Stomach smooth muscle (tissue), 2 donors: ENCODE results near the gene CDAN1.

Source experiments
- H3K27ac ChIP-seq: one replicate; pipeline ENCODE4 v1.7.0; 2013; ENCODE audit warnings: mild to moderate bottlenecking, low read length, inconsistent platforms
- H3K27me3 ChIP-seq, 2 donors: one replicate each; pipeline ENCODE4 v1.7.0; 2013; ENCODE audit warnings: low read length in 2 of 2; ENCODE audit not compliant: insufficient read depth in 2 of 2, control insufficient read depth in 1 of 2
- H3K36me3 ChIP-seq, 2 donors: one replicate each; pipeline ENCODE4 v1.7.0; 2013; ENCODE audit warnings: low read length in 2 of 2; ENCODE audit not compliant: control insufficient read depth in 2 of 2, insufficient read depth in 2 of 2
- H3K4me1 ChIP-seq: one replicate; pipeline ENCODE4 v1.7.0; 2013; ENCODE audit warnings: low read length; ENCODE audit not compliant: control insufficient read depth, insufficient read depth
- H3K4me3 ChIP-seq, 2 donors: one replicate each; pipeline ENCODE4 v1.7.0; 2013; ENCODE audit warnings: low read length in 2 of 2
- H3K9ac ChIP-seq, 2 donors: one replicate each; pipeline ENCODE4 v1.7.0; 2013; ENCODE audit warnings: low read length in 2 of 2, mild to moderate bottlenecking in 1 of 2
- H3K9me3 ChIP-seq, 2 donors: one replicate each; pipeline ENCODE4 v1.7.0; 2013; ENCODE audit warnings: low read length in 2 of 2; ENCODE audit not compliant: control insufficient read depth in 2 of 2
- donor health status: healthy.
- donor health status: Pancreatic carcinoma.

CDAN1 gene

GRCh38 chr15:42733027-42733426 is 3.9 kb downstream of the CDAN1 start:
- H3K9me3 ChIP-seq, result no peaks in the 10 kb centered on the region
- H3K4me3 ChIP-seq, result no peak overlapping the region
- H3K27ac ChIP-seq, result no peak overlapping the region
- no peaks in the 10 kb centered on the region for H3K27me3 ChIP-seq
- H3K36me3 ChIP-seq, result peaks cover 20 to 44% of the 10 kb centered on the region in 2 donors
- no peak overlapping the region for H3K9ac ChIP-seq
- peaks cover 27% of the 10 kb centered on the region for H3K4me1 ChIP-seq

DNA sequence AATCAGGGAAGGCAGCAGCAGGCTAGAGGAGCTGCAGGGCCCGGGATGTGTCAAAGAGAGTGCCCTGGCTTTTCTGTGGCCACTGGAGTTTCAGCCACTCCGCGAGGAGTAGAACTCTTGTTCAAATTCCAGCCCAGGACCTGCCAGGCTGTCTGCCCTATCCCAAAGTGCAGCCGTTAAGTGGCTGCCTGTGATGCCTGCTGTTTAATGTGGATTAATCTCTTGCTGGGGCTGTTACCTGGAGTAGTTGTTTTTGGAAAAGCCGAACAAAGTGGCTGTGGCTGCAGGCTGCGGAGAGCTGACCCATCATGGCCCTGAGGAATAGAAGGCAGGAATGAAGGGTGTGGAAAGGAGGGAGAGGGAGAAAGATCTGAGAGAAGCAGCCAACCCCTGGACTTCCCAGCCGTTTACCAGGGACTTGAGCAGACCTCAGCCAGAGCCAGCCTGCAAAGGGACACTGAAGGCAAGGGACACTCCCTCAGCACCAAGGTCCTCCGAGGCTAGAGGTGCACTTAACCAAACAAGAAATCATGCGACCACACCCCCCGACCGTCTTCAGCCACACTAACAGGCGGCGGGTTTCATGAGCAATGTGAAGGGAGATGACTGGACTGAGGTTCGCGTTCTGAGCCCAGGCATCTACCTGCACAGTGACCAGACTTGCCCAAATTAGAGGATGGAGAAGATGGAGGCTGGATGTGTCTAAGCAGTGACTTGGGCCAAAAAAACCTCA is 4.7 kb downstream of the CDAN1 start:
- no peaks in the 10 kb centered on the region for H3K9me3 ChIP-seq
- H3K4me3 ChIP-seq, result no peak overlapping the region
- H3K27ac ChIP-seq, result no peak overlapping the region
- peaks cover 21% of the 10 kb centered on the region for H3K4me1 ChIP-seq
- H3K36me3 ChIP-seq, result peaks cover 23 to 49% of the 10 kb centered on the region in 2 donors
- no peak overlapping the region for H3K9ac ChIP-seq
- H3K27me3 ChIP-seq, result no peaks in the 10 kb centered on the region

GRCh38 chr15:42731461-42731860 is 5.5 kb downstream of the CDAN1 start:
- no peak overlapping the region for H3K4me3 ChIP-seq
- H3K27ac ChIP-seq, result no peak overlapping the region
- H3K4me1 ChIP-seq, result peaks cover 18% of the 10 kb centered on the region
- H3K9ac ChIP-seq, result no peak overlapping the region
- no peaks in the 10 kb centered on the region for H3K27me3 ChIP-seq
- H3K36me3 ChIP-seq, result peaks cover 26 to 55% of the 10 kb centered on the region in 2 donors
- H3K9me3 ChIP-seq, result no peaks in the 10 kb centered on the region

GRCh38 chr15:42730536-42730935 is 6.4 kb downstream of the CDAN1 start:
- Histone ChIP-seq H3K9me3 (no peaks in the 10 kb centered on the region), H3K27ac (no peak overlapping the region), H3K36me3 (peaks cover 31 to 61% of the 10 kb centered on the region in 2 donors), H3K4me3 (no peak overlapping the region), H3K27me3 (no peaks in the 10 kb centered on the region), H3K4me1 (peaks cover 11% of the 10 kb centered on the region), H3K9ac (no peak overlapping the region)

- Histone ChIP-seq H3K4me1 (peaks cover 7% of the 10 kb centered on the region), H3K27me3 (no peaks in the 10 kb centered on the region), H3K4me3 (no peak overlapping the region), H3K9ac (no peak overlapping the region), H3K27ac (no peak overlapping the region), H3K36me3 (peaks cover 35 to 65% of the 10 kb centered on the region in 2 donors), H3K9me3 (no peaks in the 10 kb centered on the region)
Measured at GRCh38 chr15:42730135-42730534, 6.8 kb downstream of the CDAN1 start.

- no peak overlapping the region for H3K4me3 ChIP-seq
- H3K9me3 ChIP-seq, result no peaks in the 10 kb centered on the region
- H3K4me1 ChIP-seq, result no peaks in the 10 kb centered on the region
- no peaks in the 10 kb centered on the region for H3K27me3 ChIP-seq
- no peak overlapping the region for H3K27ac ChIP-seq
- no peak overlapping the region for H3K9ac ChIP-seq
- H3K36me3 ChIP-seq, result peaks cover 42 to 72% of the 10 kb centered on the region in 2 donors
Measured at GRCh38 chr15:42729409-42729808, 7.5 kb downstream of the CDAN1 start.

DNA sequence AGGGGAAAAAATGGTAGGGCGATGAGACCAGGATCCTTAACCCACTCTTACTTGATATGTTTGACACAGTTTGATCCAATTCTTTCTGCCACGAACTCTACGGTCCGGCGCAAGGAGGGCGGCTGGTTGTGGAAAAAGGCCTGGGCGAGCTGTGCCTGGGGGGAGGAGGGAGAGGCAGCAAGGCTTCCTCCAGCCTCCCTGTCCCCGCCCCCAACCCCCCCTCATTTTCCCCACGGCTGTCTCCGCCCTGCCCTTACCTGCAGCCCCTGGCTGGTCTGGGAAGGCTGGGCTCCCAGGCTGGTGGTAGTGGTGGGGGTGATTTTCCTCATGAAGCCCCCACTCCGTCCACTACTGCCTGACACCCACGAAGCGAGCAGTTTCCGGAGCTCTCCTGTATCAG is 8.0 kb downstream of the CDAN1 start:
- Histone ChIP-seq H3K27ac (no peak overlapping the region), H3K9ac (no peak overlapping the region), H3K4me3 (no peak overlapping the region), H3K4me1 (no peaks in the 10 kb centered on the region), H3K9me3 (no peaks in the 10 kb centered on the region), H3K36me3 (peaks cover 43 to 73% of the 10 kb centered on the region in 2 donors), H3K27me3 (no peaks in the 10 kb centered on the region)

DNA sequence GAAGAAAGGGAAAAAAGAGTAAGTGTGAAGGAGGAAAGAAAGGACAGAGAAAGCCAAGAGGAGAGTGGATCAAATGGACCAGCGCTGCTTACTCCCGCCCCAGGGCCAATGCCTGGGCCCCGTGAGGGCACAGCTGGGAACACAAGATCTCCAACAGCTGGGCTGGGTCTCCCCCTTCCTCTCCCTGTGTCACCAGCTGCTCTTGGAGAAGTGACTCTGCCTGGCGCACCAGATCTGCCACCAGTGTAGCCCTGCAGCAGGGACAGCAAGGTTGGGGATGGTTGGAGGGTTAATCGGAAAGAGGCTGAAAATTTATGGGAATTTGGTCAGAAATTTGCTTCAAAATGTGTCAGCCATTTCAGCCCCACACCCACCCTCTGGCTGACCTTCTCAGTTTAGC is 8.4 kb downstream of the CDAN1 start:
- Histone ChIP-seq H3K9me3 (no peaks in the 10 kb centered on the region), H3K27ac (no peak overlapping the region), H3K36me3 (peaks cover 41 to 73% of the 10 kb centered on the region in 2 donors), H3K27me3 (no peaks in the 10 kb centered on the region), H3K9ac (no peak overlapping the region), H3K4me1 (no peaks in the 10 kb centered on the region), H3K4me3 (no peak overlapping the region)

DNA sequence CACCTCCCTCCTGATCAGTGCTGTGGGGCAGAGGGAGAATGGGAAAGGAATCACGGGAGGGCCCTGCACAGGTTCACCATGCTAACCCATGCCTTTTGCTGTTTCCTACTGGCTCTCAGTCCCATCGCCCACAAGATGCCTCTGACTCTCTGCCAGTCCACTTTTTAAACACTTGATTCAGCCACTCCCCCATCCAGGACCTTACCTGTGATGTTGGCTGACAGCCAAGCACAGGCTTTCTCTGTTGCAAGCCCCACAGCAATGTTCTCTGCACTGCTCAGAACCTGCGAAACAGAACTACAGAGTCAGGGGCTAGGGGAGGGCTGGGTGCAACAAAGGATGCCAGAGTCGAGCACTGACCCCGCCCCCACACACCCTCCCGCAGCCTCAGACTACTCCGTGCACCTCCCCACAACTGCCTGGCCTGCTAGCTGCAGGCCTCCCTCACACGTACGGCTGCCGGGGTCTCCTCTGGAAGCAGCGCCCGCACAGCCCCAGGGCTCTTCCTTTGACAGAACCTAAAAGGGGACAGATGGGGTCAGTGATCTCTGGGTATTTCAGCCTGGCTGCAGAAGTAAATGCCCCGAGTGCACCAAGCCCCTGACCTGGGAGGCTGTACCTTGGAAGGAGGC is 9.1 kb downstream of the CDAN1 start:
- Histone ChIP-seq H3K36me3 (peaks cover 42 to 76% of the 10 kb centered on the region in 2 donors), H3K9me3 (no peaks in the 10 kb centered on the region), H3K4me1 (no peaks in the 10 kb centered on the region), H3K9ac (no peak overlapping the region), H3K4me3 (no peak overlapping the region), H3K27me3 (no peaks in the 10 kb centered on the region), H3K27ac (no peak overlapping the region)

GRCh38 chr15:42726114-42726513 is 10.8 kb downstream of the CDAN1 start:
- Histone ChIP-seq H3K9me3 (no peaks in the 10 kb centered on the region), H3K36me3 (peaks cover 39 to 71% of the 10 kb centered on the region in 2 donors), H3K4me1 (no peaks in the 10 kb centered on the region), H3K4me3 (no peak overlapping the region), H3K27me3 (no peaks in the 10 kb centered on the region), H3K9ac (no peak overlapping the region), H3K27ac (no peak overlapping the region)

DNA sequence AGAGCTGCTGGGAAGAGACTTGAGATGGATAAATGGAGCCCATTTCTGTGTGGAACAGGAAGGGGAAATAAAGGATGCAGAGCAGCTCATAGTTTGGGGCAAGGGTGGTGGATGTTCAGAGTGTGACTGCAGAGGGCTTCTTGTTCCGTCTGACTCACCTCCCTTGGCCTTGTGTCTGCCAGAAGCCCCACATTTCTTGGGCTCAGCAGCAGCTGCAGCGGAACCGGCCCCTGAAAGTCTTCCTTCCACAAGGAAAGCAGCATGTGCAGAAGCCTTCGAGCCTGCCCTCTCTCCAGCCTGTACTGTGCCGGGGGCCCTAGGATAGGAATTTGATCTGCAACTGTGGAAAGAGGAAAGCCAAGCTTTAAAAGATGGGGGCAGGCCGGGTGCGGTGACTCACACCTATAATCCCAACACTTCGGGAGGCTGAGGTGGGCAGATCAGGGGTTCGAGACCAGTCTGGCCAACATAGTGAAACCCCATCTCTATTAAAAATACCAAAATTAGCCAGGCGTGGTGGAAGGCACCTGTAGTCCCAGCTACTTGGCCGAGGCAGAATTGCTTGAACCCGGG is 11.5 kb downstream of the CDAN1 start:
- H3K36me3 ChIP-seq, result peaks cover 44 to 69% of the 10 kb centered on the region in 2 donors
- no peak overlapping the region for H3K4me3 ChIP-seq
- no peaks in the 10 kb centered on the region for H3K9me3 ChIP-seq
- H3K27me3 ChIP-seq, result no peaks in the 10 kb centered on the region
- no peaks in the 10 kb centered on the region for H3K4me1 ChIP-seq
- H3K9ac ChIP-seq, result no peak overlapping the region
- no peak overlapping the region for H3K27ac ChIP-seq
